ENCODE data around the gene ERAP2.

ERAP2 gene

GRCh38 chr5:96962540-96962991 lies 86.3 kb downstream of the ERAP2 start:
- DNase-seq (ENCODE audit: low read depth, low spot score) = no peak

- DNase-seq (ENCODE audit: low read depth, low spot score) = no peak
Observed at GRCh38 chr5:96963267-96963666, 87.0 kb downstream of the ERAP2 start.

- no peak for DNase-seq (ENCODE audit: low read depth, low spot score)
Observed at GRCh38 chr5:96966801-96967200, 90.5 kb downstream of the ERAP2 start.

GRCh38 chr5:96967400-96967799 lies 91.1 kb downstream of the ERAP2 start:
- no peak for DNase-seq (ENCODE audit: low read depth, low spot score)

GRCh38 chr5:96968074-96968473 lies 91.8 kb downstream of the ERAP2 start:
- DNase-seq (ENCODE audit: low read depth, low spot score) = no peak

- DNase-seq (ENCODE audit: low read depth, low spot score) = no peak
Observed at GRCh38 chr5:96968614-96969013, 92.3 kb downstream of the ERAP2 start.

All from brain pericyte (primary cell).